Measurements from ENCODE around the gene GIMD1. TPM values are rescaled to one million over a fixed set of nuclear protein-coding genes. Genes with fewer than 3 reads are reported as not detected.
A peak's percentile ranks its signal among the peaks of the same experiment; 100 is the strongest.

The GIMD1 gene
- total RNA-seq, 1 donor from 2014 or later = not detected

GRCh38 chr4:106315476-106315967 lies 53.1 kb downstream of the GIMD1 start:
- DNase-seq (ENCODE audit: low read depth in 2 of 2) = peak in 1 of 2 donors; percentile 58

DNA sequence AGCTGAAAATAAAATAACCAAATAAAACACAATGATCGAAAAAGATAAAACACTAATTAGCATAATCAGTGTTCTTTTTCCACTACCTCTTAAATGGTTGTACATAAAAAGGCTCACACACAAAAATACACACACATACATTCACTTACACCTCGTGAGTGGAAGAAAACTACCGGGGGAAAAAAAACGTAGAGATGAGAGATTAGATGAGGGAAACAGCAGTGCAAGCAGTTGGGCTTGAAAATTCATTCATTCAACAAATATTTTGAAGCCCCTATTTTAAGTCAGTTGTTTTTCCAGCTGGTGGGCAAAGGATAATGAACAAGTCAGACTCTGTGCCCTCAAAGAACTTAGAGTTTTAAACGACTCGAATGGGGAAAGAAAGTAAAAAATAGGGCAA lies 53.6 kb downstream of the GIMD1 start:
- no peak for DNase-seq (ENCODE audit: low read depth in 2 of 2)

- no peak for DNase-seq (ENCODE audit: low read depth in 2 of 2)
Measured at GRCh38 chr4:106312997-106313522, 55.5 kb downstream of the GIMD1 start.

DNA sequence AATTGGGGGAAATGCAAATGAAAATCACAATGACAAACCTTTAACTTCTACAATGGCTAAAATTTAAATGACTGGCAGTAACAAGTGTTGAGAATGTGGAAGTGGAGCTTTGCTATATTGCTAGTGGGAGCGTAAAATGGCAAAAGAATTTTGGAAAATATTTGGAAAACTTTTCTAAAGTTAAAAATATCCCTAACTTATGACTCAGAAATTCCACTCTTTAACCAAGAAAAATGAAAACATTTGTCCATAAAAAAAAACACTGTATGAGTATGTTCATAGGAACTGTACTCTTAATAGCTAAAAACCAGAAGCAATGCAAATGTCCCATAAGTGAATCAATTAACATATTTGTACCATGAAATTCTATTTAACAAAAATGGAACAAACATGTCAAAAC lies 56.2 kb downstream of the GIMD1 start:
- DNase-seq (ENCODE audit: low read depth in 2 of 2) = no peak

Other genes with a start within 250 kb of the GIMD1 start
- 15.9 and 25.4 TPM in 2 replicates for gene TBCK, start 52.6 kb downstream of the GIMD1 start, total RNA-seq
- 10.5 and 11.3 TPM in 2 replicates for gene AIMP1, start 52.2 kb downstream of the GIMD1 start, total RNA-seq

Measured in lung microvascular endothelial cell (primary cell).